Mononuclear cell (primary cell): ENCODE measurements around the gene PSMC3. TPM values are rescaled to one million over a fixed set of nuclear protein-coding genes. Genes with fewer than 3 reads are reported as not detected.

Source experiments
- H3K27me3 ChIP-seq: 2 replicates; pipeline ENCODE4 v1.6.0; 2011; ENCODE audit warnings: low read length, control low read depth; ENCODE audit not compliant: insufficient read depth
- H3K4me1 ChIP-seq: 2 replicates; pipeline ENCODE4 v1.5.1; 2011; ENCODE audit warnings: mild to moderate bottlenecking, low read length, control low read depth; ENCODE audit not compliant: insufficient read depth
- H3K4me3 ChIP-seq: 2 replicates; pipeline ENCODE4 v1.5.1; 2011; ENCODE audit warnings: mild to moderate bottlenecking, low read length, moderate library complexity
- H3K9me3 ChIP-seq: 2 replicates; pipeline ENCODE4 v1.5.1; 2011; ENCODE audit warnings: low read depth, mild to moderate bottlenecking, control low read depth, low read length
- total RNA-seq: library from RNA; depleted of rRNA; stranded (reverse); fragments of >200 nt; gene quantifications from one replicate; pipeline ENCODE4 v1.2.3, GENCODE V29; 2012

Gene PSMC3
- total RNA-seq, 1 donor, result 48.7 TPM

GRCh38 chr11:47395223-47396048, 30.8 kb downstream of the PSMC3 start:
- Histone ChIP-seq H3K4me1 (peaks cover 82% of the 10 kb centered on the region), H3K9me3 (no peaks in the 10 kb centered on the region), H3K4me3 (peak overlapping the region; percentile 41), H3K27me3 (no peaks in the 10 kb centered on the region)

GRCh38 chr11:47394322-47395222, 31.7 kb downstream of the PSMC3 start:
- Histone ChIP-seq H3K4me3 (peak overlapping the region; percentile 41), H3K4me1 (peaks cover 84% of the 10 kb centered on the region), H3K27me3 (no peaks in the 10 kb centered on the region), H3K9me3 (no peaks in the 10 kb centered on the region)

DNA sequence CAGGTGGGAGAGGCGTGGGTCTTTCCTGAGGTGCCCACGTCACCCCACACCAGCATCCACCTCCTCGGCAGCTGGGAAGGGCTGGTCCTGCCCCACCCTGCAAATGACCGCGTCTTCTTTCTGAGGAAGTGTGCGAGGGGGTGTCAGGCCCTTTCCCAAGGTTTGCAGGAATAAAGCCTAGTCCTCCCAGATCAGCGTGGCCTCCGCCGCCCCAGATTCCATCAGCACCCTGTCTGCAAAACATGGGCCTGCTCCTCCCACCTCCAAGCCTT, 32.3 kb downstream of the PSMC3 start:
- no peaks in the 10 kb centered on the region for H3K9me3 ChIP-seq
- H3K27me3 ChIP-seq, result no peaks in the 10 kb centered on the region
- H3K4me1 ChIP-seq, result peaks cover 84% of the 10 kb centered on the region
- H3K4me3 ChIP-seq, result peak overlapping the region; percentile 41

DNA sequence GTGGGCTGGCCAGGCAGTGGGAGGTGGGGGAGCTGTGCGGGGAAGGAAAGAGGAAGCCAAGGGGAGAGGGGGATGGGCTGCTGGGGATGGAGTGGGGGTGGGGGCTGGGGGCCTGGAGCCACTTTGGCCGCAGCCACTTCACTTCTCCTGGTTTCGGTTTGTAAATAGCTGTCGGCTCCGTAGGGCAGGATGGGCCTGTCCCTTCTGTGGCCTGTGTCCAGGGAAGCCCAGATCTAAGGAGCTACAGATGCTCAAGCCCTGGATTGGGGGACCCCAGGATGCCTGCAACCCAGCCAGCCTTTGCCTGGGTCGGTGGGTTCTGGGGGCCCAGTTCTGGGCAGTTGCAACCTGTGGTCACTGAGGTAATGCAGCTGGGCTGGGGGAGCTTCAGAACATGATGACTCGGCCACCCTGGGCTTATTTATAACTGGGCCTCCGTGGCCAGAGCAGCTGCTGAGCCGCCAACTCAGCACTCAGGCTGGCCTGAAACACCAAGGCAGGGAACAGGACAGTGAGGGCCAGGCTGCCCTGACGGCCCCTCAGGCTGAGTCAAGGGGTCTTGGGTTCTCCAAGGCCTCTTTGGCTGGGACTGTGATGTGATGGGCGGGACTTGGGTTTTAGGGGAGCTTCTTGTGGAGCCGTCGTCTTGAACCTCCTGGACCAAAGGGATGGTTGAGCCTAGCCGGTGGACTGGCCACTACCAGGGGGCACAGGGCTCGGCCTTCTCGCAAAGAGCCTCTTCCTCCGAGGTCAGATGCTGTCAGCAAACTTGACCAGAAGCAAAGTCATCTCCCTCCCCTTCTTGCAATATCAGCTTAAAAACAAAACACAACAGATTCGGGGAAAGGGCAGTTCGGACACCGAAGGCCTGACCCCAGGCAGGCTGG, 32.8 kb downstream of the PSMC3 start:
- Histone ChIP-seq H3K4me1 (peaks cover 84% of the 10 kb centered on the region), H3K27me3 (no peaks in the 10 kb centered on the region), H3K9me3 (no peaks in the 10 kb centered on the region), H3K4me3 (peak overlapping the region; percentile 41)

- Histone ChIP-seq H3K4me1 (peaks cover 87% of the 10 kb centered on the region), H3K4me3 (no peak overlapping the region), H3K27me3 (no peaks in the 10 kb centered on the region), H3K9me3 (no peaks in the 10 kb centered on the region)
These were observed 33.6 kb downstream of the PSMC3 start for GRCh38 chr11:47392546-47393162.

DNA sequence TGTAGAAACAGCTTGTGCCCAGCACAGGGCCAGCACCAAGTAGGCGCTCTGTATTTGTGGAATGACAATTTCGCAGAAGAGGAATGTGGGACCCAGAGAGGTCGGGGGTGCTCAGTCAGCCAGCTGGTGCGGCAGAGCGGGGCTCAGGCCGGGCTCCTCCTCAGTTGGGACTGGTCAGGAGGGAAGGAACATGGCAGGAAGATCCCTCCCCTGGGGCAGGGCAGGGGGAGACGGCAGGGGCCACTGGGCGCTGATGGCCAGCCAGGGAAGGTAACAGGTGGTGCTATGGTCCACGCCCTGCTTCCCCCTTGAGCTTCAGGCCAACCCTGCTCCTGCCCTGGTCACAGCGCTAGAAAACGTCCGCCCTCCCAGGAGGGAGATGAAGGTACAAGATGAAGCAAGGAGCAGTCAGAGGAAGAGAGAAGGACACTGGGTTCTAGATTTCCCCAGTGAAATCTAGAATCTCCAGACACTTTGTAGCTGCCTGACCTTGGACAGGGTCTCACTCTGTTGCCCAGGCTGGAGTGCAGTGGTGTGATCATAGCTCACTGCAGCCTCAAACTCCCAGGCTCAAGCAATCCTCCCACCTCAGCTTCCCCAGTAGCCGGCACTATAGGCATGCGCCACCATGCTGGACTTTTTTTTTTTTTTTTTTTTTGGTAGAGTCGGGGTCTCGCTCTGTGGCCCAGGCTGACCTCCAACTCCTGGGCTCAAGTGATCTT, 34.4 kb downstream of the PSMC3 start:
- Histone ChIP-seq H3K4me1 (peaks cover 95% of the 10 kb centered on the region), H3K4me3 (no peak overlapping the region), H3K27me3 (no peaks in the 10 kb centered on the region), H3K9me3 (no peaks in the 10 kb centered on the region)

- H3K27me3 ChIP-seq, result no peaks in the 10 kb centered on the region
- H3K9me3 ChIP-seq, result no peaks in the 10 kb centered on the region
- H3K4me1 ChIP-seq, result peaks cover 96% of the 10 kb centered on the region
- no peak overlapping the region for H3K4me3 ChIP-seq
These were observed 35.1 kb downstream of the PSMC3 start for GRCh38 chr11:47391077-47391583.

- Histone ChIP-seq H3K4me3 (no peak overlapping the region), H3K4me1 (peaks cover 92% of the 10 kb centered on the region), H3K27me3 (no peaks in the 10 kb centered on the region), H3K9me3 (no peaks in the 10 kb centered on the region)
These were observed 35.8 kb downstream of the PSMC3 start for GRCh38 chr11:47390422-47390760.

- Histone ChIP-seq H3K27me3 (no peaks in the 10 kb centered on the region), H3K4me1 (peaks cover 86% of the 10 kb centered on the region), H3K4me3 (peak overlapping the region; percentile 13), H3K9me3 (no peaks in the 10 kb centered on the region)
These were observed 36.4 kb downstream of the PSMC3 start for GRCh38 chr11:47389577-47390421.

- Histone ChIP-seq H3K4me3 (peak overlapping the region; percentile 13), H3K27me3 (no peaks in the 10 kb centered on the region), H3K4me1 (peaks cover 78% of the 10 kb centered on the region), H3K9me3 (no peaks in the 10 kb centered on the region)
These were observed 37.3 kb downstream of the PSMC3 start for GRCh38 chr11:47388697-47389576.

DNA sequence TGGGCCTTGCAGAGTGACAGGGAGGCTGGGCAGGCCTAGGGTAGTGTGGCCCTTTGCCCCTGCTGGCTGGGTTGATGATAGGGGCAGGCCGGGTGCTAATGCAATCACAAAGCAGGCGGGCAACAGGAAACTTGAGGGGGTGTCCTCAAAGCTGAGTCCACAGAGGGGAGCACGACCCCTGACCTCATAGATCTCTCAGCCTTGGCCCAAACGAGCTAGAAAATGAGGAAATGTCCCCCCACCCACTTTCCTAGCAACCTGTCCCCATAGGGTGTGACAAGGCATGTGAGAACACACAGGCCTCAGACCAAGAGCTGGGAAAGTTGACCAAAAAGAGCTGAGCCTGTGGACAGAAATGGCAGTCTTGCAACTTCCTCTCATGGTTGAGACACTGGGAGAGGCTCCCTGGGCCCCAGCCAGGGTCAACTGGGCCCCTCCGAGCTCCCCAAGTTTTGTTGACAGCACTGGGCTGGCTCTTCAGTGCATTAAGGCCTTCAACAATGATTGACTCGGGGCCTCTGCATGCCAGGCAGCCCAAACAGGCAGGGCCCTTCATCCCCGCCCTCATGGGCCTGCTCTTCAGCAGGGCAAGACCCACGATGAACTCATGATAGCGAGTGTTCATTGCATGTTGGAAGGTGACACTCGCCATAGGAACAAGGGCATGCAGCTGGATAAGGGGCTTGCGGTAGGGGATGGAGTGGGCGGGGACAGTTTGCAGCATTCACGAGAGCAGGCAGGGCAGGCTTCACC, 38.1 kb downstream of the PSMC3 start:
- H3K4me3 ChIP-seq, result no peak overlapping the region
- peaks cover 77% of the 10 kb centered on the region for H3K4me1 ChIP-seq
- no peaks in the 10 kb centered on the region for H3K9me3 ChIP-seq
- no peaks in the 10 kb centered on the region for H3K27me3 ChIP-seq

DNA sequence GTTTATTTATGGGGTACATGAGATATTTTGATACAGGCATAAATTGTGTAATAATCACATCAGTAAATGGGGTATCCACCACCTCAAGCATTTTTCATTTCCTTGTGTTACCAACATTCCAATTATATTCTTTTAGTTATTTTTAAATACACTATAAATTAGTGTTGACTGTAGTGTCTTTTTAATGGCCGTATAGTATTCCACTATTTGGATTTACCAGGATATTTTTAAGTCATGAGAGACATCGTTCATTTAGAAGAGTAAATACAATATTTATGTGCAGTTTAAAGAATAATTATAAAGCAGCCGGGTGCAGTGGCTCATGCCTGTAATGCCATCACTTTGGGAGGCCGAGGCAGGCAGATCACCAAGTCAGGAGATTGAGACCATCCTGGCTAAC, 41.7 kb downstream of the PSMC3 start:
- Histone ChIP-seq H3K9me3 (no peaks in the 10 kb centered on the region), H3K4me3 (no peak overlapping the region), H3K27me3 (no peaks in the 10 kb centered on the region), H3K4me1 (peaks cover 53% of the 10 kb centered on the region)
